HUES6 (cell line): Measurements from ENCODE around the gene SLC31A1.

Experiments used
- H3K27ac ChIP-seq: 2 replicates; pipeline ENCODE4 v1.7.0; 2013; ENCODE audit warnings: low read depth, mild to moderate bottlenecking, low read length, inconsistent platforms
- H3K27me3 ChIP-seq: 2 replicates; pipeline ENCODE4 v1.6.1; 2013; ENCODE audit warnings: low read length; ENCODE audit not compliant: control insufficient read depth, insufficient read depth
- H3K36me3 ChIP-seq: 2 replicates; pipeline ENCODE4 v1.6.1; 2013; ENCODE audit warnings: low read length; ENCODE audit not compliant: control insufficient read depth, insufficient read depth
- H3K4me1 ChIP-seq: 2 replicates; pipeline ENCODE4 v1.6.1; 2013; ENCODE audit warnings: low read length; ENCODE audit not compliant: control insufficient read depth, insufficient read depth
- H3K4me3 ChIP-seq: 2 replicates; pipeline ENCODE4 v1.5.1; 2013; ENCODE audit warnings: low read depth, low read length
- H3K9ac ChIP-seq: one replicate; pipeline ENCODE4 v1.6.1; 2013; ENCODE audit warnings: mild to moderate bottlenecking, low read length
- H3K9me3 ChIP-seq: 2 replicates; pipeline ENCODE4 v1.6.1; 2013; ENCODE audit warnings: low read depth, low read length; ENCODE audit not compliant: control insufficient read depth, insufficient read depth

Gene SLC31A1

DNA sequence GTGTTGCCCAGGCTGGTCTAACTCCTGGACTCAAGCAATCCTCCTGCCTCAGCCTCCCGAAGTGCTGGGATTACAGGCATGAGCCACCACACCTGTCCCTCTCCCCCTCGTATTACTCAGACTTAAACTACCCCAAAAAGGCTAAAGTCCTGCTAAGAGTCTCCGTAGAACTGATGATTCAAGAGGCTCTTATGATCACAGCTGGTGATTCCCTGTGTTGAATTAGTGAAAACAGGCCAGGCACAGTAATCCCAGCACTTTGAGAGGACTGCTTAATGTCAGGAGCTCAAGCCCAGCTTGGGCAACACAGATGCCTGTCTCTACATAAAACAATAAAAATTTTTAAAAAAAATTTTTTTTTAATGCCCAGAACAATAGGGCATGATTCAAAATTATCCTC lies 44.8 kb downstream of the SLC31A1 start:
- peaks cover 53% of the 10 kb centered on the region for H3K36me3 ChIP-seq

DNA sequence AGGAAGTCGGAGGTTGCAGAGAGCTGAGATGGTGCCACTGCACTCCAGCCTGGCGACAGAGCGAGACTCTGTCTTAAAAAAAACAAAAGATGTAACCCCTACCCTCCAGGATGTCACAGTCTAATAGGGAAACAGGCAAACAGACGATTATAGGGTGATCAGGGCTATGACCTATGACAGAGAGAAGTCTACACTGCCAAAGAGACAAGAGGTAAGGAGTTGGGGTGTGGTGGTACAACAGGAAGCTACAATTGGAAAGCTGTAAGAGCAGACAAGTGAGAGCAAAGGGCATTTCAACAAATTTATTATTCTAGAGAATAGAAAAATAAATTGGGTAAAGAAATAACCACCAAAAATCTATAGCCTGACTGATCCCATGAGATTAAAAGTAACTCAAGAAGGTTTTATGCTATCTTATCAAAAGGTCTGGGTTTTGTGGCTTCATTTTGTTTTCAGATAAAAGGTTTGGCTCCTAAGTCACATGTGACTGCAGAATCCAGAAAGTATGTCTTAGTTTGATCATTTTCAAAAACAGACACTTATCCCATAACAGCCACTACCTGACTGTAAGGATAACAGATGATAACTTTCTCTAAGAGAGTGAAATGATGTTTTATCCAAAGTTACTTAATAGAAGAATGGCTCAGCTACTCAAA lies 46.7 kb downstream of the SLC31A1 start:
- Histone ChIP-seq H3K36me3 (peaks cover 55% of the 10 kb centered on the region), H3K27me3 (no peaks in the 10 kb centered on the region)

More for the DNA sequence above, 44.8 kb downstream of the SLC31A1 start:
- Histone ChIP-seq H3K9ac (no peak overlapping the region), H3K27me3 (no peaks in the 10 kb centered on the region), H3K27ac (no peak overlapping the region), H3K4me1 (no peaks in the 10 kb centered on the region), H3K4me3 (no peak overlapping the region), H3K9me3 (no peaks in the 10 kb centered on the region)

DNA sequence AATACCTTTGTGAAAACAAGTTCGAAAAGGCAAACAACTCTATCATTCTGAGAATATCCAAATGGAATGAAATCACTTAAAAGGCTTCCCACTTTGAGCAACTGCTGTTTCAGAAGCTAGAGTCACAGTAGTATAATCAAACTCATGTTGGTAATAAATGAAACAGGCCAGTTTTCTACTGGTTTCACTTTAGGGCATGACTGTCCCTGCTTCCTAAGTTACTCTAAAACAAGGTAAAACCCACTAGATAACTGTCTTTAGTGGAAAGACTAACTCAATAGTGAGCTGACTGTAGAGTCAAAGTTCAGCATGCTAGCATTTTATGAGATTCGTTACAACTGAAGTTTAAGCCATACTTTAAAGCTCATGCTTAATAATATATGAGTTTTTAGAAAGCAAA lies 48.0 kb downstream of the SLC31A1 start:
- H3K4me1 ChIP-seq = no peaks in the 10 kb centered on the region
- H3K9ac ChIP-seq = no peak overlapping the region
- H3K4me3 ChIP-seq = no peak overlapping the region
- H3K27me3 ChIP-seq = no peaks in the 10 kb centered on the region
- H3K9me3 ChIP-seq = no peaks in the 10 kb centered on the region
- H3K27ac ChIP-seq = no peak overlapping the region
- H3K36me3 ChIP-seq = peaks cover 57% of the 10 kb centered on the region

More for the DNA sequence above, 46.7 kb downstream of the SLC31A1 start:
- no peak overlapping the region for H3K27ac ChIP-seq
- no peak overlapping the region for H3K9ac ChIP-seq
- no peak overlapping the region for H3K4me3 ChIP-seq
- no peaks in the 10 kb centered on the region for H3K9me3 ChIP-seq
- no peaks in the 10 kb centered on the region for H3K4me1 ChIP-seq

DNA sequence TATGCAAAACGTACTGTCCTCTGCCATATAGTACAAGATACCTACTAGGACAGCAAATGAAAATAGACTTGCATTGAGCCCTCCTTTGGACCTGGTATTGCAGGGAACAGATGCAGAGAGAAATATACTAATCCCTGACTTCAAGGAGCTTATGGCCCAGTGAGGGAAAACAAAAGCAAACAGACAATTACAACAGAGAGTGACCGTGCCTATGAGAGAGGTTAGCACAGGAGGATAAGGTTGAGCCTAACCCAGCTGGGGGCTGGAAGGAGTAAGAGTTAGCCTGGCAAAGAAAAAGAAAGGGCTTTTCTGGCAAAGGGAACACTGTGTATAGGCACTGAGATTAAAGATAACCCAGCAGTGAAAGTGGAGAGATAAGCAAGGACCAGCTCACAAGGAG lies 48.5 kb downstream of the SLC31A1 start:
- H3K27ac ChIP-seq = no peak overlapping the region
- H3K27me3 ChIP-seq = no peaks in the 10 kb centered on the region
- H3K9me3 ChIP-seq = no peaks in the 10 kb centered on the region
- H3K4me3 ChIP-seq = no peak overlapping the region
- H3K9ac ChIP-seq = no peak overlapping the region
- H3K4me1 ChIP-seq = no peaks in the 10 kb centered on the region; the same call in 1 of the 2 replicates
- H3K36me3 ChIP-seq = peaks cover 57% of the 10 kb centered on the region

DNA sequence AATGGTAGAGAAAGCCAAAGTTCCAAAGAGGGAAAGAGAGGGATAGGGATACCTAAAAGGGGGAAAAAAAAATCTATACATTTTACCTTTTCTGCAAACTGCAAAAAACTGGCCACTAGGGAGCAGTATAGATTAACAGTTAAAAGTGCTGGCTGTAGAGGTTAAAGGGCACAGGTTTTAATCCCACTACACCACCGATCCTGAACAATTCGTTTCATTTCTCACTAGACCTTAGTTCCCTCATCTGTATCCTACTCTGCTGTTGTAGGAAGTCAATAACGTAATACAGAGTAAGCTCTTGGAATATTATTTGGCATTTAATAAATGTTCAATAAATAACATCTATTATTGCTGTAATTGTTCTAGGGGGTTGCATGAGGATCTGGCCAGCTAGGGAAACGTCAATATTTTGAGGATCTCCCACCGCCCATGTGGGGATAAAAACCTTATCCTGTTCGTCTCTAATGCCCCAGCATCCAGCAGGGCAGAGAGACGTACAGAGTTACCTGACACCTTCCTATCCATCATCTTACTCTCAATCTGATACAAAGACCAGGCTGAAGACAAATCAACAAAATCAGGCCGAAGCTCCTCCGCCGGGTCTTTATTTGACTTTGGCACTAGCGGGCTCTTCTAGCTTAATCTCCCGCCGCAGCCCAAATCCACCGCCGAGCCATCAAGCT lies 53.3 kb downstream of the SLC31A1 start:
- H3K36me3 ChIP-seq = peaks cover 63% of the 10 kb centered on the region
- peak overlapping the region; percentile 89 for H3K4me3 ChIP-seq
- peaks cover 3% of the 10 kb centered on the region; the same call in 1 of the 2 replicates for H3K4me1 ChIP-seq
- H3K9me3 ChIP-seq = no peaks in the 10 kb centered on the region
- H3K27ac ChIP-seq = no peak overlapping the region
- H3K9ac ChIP-seq = peak overlapping the region; percentile 44
- no peaks in the 10 kb centered on the region for H3K27me3 ChIP-seq

DNA sequence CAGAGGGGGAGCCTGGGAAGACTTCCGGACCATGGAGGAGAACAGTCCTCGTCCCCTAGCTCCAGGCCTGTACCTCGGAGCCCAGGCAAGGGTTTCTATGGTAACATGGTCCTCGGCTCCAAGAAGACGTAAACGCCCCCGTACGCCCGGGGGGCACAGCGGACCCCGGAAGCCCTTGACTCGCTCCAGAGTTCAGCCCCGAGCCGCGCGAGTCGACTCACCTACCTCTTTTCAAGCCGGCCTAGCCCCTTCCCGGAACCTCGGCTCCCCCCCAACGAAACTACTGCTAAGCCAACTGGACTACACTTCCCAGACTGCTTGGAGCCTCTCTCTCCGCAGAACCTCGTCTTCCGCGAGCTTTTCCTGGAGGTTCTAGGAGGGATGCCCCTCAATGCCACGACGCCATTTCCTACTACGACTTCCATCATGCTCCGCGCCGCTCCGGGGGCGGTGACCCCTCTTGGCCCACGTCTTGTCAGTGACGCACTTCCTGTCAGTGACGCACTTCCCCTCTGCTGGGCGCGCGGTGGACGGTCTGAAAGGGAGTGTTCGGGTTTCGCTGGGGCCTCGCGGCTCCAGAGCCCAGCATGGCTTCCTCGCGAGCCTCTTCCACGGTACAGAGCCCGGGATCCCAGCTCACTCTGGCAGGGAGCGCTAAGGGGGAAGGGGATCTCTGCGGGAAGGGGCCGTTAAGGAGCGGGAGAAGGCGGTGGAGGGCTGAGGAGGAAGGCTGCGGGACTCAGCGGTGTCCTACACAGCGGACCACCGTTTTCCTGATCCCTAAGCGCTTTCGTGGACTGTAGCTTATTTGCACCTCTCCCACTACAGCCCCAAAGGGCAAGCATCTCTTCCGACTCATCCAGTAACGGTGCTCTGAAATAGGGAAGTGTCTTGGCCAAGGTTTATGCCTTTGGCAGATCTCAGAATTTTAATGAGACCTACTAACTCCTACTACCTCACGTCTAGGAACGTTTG lies 54.1 kb downstream of the SLC31A1 start, which contains the start of the genes CDC26 and PRPF4:
TSS of gene CDC26 (minus strand) at position 416 of the 975 bp plus-strand sequence. CDS start 3,065 bp downstream, outside the sequence.
TSS of gene PRPF4 (plus strand) at position 502 of the 975 bp plus-strand sequence. CDS start at position 588, 86 bp downstream.
- H3K27ac ChIP-seq = peak within 1 kb of the TSS; percentile 77
- H3K4me3 ChIP-seq = peak within 1 kb of the TSS; percentile 89
- peak within 1 kb of the TSS; percentile 97 for H3K9ac ChIP-seq
- no peaks in the 10 kb centered on the region for H3K9me3 ChIP-seq
- H3K4me1 ChIP-seq = peaks cover 3% of the 10 kb centered on the region; the same call in 1 of the 2 replicates
- peaks cover 63% of the 10 kb centered on the region for H3K36me3 ChIP-seq
- no peaks in the 10 kb centered on the region for H3K27me3 ChIP-seq

DNA sequence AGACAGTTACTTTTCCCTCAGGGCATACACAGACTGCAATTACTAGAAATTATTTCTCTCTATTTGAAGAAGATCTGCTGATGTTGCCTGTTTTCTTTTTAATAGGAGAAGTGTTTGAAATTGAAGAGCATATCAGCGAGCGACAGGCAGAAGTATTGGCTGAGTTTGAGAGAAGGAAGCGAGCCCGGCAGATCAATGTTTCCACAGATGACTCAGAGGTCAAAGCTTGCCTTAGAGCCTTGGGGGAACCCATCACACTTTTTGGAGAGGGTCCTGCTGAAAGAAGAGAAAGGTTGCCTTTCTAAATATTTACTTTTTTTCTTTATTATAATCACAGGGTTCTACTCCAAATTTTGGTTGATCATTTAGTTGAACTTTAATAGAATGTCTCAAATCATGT lies 57.5 kb downstream of the SLC31A1 start:
- no peaks in the 10 kb centered on the region for H3K9me3 ChIP-seq
- no peak overlapping the region for H3K4me3 ChIP-seq
- peaks cover 66% of the 10 kb centered on the region for H3K36me3 ChIP-seq
- no peaks in the 10 kb centered on the region for H3K27me3 ChIP-seq
- H3K4me1 ChIP-seq = peaks cover 3% of the 10 kb centered on the region; the same call in 1 of the 2 replicates
- H3K9ac ChIP-seq = no peak overlapping the region
- H3K27ac ChIP-seq = no peak overlapping the region

DNA sequence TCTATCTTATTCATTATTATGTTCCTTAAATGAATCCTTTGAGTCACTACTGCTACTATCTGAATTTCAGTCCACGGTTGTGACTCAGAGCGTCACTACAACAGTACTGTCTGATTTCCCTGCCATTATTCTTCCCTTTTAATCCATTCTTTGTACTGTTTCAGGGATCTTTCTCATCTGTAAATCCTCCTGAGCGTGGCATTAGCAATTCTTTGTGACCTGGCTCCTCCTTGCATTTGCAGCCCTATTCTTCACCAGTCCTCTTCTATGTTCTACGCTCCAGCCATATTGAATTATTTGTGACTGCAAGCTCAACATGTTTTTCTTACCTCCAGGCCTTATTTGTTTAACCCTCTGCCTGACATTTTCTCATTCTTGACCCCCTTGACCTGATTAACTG lies 60.0 kb downstream of the SLC31A1 start:
- H3K9ac ChIP-seq = no peak overlapping the region
- H3K4me1 ChIP-seq = peaks cover under 1% of the 10 kb centered on the region; the same call in 1 of the 2 replicates
- no peaks in the 10 kb centered on the region for H3K9me3 ChIP-seq
- no peak overlapping the region for H3K27ac ChIP-seq
- H3K4me3 ChIP-seq = no peak overlapping the region
- peaks cover 88% of the 10 kb centered on the region for H3K36me3 ChIP-seq
- H3K27me3 ChIP-seq = no peaks in the 10 kb centered on the region

DNA sequence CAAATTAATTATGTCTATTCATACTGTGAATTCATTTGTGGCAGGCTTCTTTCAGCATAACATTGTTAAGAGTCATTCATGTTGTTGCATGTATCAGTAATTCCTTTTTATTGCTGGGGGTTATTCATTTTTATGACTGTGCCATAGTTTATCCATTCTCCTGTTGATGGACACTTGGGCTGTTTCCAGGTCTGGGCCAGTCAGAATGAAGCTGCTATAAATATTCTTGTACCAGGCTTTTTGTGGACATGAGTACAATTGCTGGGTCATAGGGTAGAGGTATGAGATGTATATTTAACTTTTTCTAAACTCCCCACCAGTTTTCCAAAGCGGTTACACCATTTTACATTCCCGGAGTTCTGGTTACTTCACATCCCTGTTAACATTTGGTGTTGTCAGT lies 67.7 kb downstream of the SLC31A1 start:
- Histone ChIP-seq H3K36me3 (peaks cover 93% of the 10 kb centered on the region), H3K9me3 (no peaks in the 10 kb centered on the region), H3K27ac (no peak overlapping the region), H3K27me3 (no peaks in the 10 kb centered on the region), H3K9ac (no peak overlapping the region), H3K4me3 (no peak overlapping the region), H3K4me1 (no peaks in the 10 kb centered on the region)

DNA sequence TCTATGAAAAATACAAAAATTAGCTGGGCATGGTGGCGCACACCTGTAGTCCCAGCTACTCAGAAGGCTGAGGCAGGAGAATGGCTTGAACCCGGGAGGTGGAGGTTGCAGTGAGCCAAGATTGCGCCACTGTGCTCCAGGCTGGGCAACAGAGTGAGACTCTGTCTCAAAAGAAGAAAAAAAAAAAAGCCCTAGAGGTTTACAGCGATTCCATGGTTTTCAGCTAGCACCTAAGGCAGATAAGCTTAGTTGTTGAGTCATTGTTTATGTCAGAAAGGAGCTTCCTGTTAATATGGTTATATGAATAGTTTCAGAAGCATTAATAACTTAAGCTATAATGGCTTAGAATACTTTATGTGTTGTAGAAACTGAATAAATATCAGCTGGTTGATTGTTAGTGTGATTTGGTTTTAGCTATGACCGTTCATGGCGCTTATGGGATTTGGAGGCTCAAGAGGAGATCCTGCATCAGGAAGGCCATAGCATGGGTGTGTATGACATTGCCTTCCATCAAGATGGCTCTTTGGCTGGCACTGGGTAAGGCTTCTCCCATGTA lies 68.8 kb downstream of the SLC31A1 start:
- Histone ChIP-seq H3K27me3 (no peaks in the 10 kb centered on the region), H3K9ac (no peak overlapping the region), H3K27ac (no peak overlapping the region), H3K36me3 (peaks cover 82% of the 10 kb centered on the region), H3K4me1 (no peaks in the 10 kb centered on the region), H3K9me3 (no peaks in the 10 kb centered on the region), H3K4me3 (no peak overlapping the region)
